WTC11 (cell line): ENCODE data around the gene U2AF2. TPM values are rescaled to one million over a fixed set of nuclear protein-coding genes. Genes with fewer than 3 reads are reported as not detected.

Source experiments
- ATAC-seq: fragments of 200-7000 bp; cut with Tn5 transposase; 2 replicates; pipeline ENCODE4 v1.10.0; 2021; ENCODE audit warnings: mild to moderate bottlenecking, moderate library complexity
- CTCF ChIA-PET: fragments of 300-600 bp; sonication (Branson Sonifier 250); formaldehyde crosslinking; loops from one replicate; lab custom pipeline; 2021; ENCODE audit warnings: antibody characterized with exemption; lab: Charles Lee
- POLR2A ChIA-PET: fragments of 350-600 bp; sonication (Branson Sonifier 250); formaldehyde crosslinking; loops from one replicate; lab custom pipeline; 2021; ENCODE audit warnings: antibody characterized with exemption; lab: Charles Lee
- DNase-seq: peaks from one replicate; pipeline ENCODE4 v3.0.0; 2021; ENCODE audit warnings: low spot score
- H3K27ac Mint-ChIP-seq: 2 replicates; pipeline ENCODE4 v1.8.0; 2021; ENCODE audit warnings: mixed read lengths
- H3K27me3 Mint-ChIP-seq: 2 replicates; pipeline ENCODE4 v1.8.0; 2021; ENCODE audit warnings: low read depth, mild to moderate bottlenecking, moderate library complexity, mixed read lengths
- H3K36me3 Mint-ChIP-seq: 2 replicates; pipeline ENCODE4 v1.8.0; 2021; ENCODE audit warnings: mixed read lengths
- H3K4me1 Mint-ChIP-seq: 2 replicates; pipeline ENCODE4 v1.8.0; 2022; ENCODE audit warnings: mixed read lengths
- H3K4me3 Mint-ChIP-seq: 2 replicates; pipeline ENCODE4 v1.8.0; 2021; ENCODE audit warnings: mild to moderate bottlenecking, moderate library complexity, mixed read lengths
- H3K9me3 Mint-ChIP-seq: 2 replicates; pipeline ENCODE4 v1.8.0; 2021; ENCODE audit warnings: mixed read lengths
- CREB1 ChIP-seq: sonication (generic); formaldehyde crosslinking; IDR thresholded peaks from 2 replicates; pipeline ENCODE4 v1.8.0; 2023; ENCODE audit warnings: mild to moderate bottlenecking, missing genetic modification reagents
- CTCF ChIP-seq: fragments of 200-600 bp; IDR thresholded peaks from 2 replicates; pipeline ENCODE4 v1.8.0; 2022; ENCODE audit warnings: antibody characterized with exemption
- E2F4 ChIP-seq: sonication (generic); formaldehyde crosslinking; IDR thresholded peaks from 2 replicates; pipeline ENCODE4 v1.8.1; 2022; ENCODE audit warnings: low read depth, mild to moderate bottlenecking, moderate library complexity, missing genetic modification reagents, borderline replicate concordance
- E2F5 ChIP-seq: sonication (generic); formaldehyde crosslinking; IDR thresholded peaks from 2 replicates; pipeline ENCODE4 v1.8.1; 2022; ENCODE audit warnings: mild to moderate bottlenecking, moderate library complexity, missing genetic modification reagents
- FOXK1 ChIP-seq: sonication (generic); formaldehyde crosslinking; IDR thresholded peaks from 2 replicates; pipeline ENCODE4 v1.8.0; 2022; ENCODE audit warnings: mild to moderate bottlenecking, moderate library complexity, missing genetic modification reagents
- IRF1 ChIP-seq: sonication (generic); formaldehyde crosslinking; IDR thresholded peaks from 2 replicates; pipeline ENCODE4 v1.8.0; 2023; ENCODE audit warnings: missing genetic modification reagents
- JAZF1 ChIP-seq: fragments of 250-450 bp; sonication (Bioruptor Pico); IDR thresholded peaks from 2 replicates; pipeline ENCODE4 v1.9.0; 2021; ENCODE audit warnings: moderate library complexity, mild to moderate bottlenecking, inconsistent platforms
- KAT7 ChIP-seq: sonication (generic); formaldehyde crosslinking; IDR thresholded peaks from 2 replicates; pipeline ENCODE4 v1.8.1; 2023; ENCODE audit warnings: missing genetic modification reagents, mild to moderate bottlenecking, borderline replicate concordance
- SMAD3 ChIP-seq: sonication (generic); formaldehyde crosslinking; IDR thresholded peaks from 2 replicates; pipeline ENCODE4 v1.8.0; 2022; ENCODE audit warnings: missing genetic modification reagents, mild to moderate bottlenecking, borderline replicate concordance
- STAT6 ChIP-seq: sonication (generic); formaldehyde crosslinking; conservative IDR thresholded peaks from 2 replicates; pipeline ENCODE4 v1.8.1; 2023; ENCODE audit warnings: mild to moderate bottlenecking, low read depth, missing genetic modification reagents, moderate library complexity
- TCF7 ChIP-seq: sonication (generic); formaldehyde crosslinking; IDR thresholded peaks from 2 replicates; pipeline ENCODE4 v1.8.0; 2022; ENCODE audit warnings: mild to moderate bottlenecking, low read depth, missing genetic modification reagents, moderate library complexity
- ZBTB43 ChIP-seq: sonication (generic); formaldehyde crosslinking; IDR thresholded peaks from 2 replicates; pipeline ENCODE4 v1.8.1; 2023; ENCODE audit warnings: mild to moderate bottlenecking, missing genetic modification reagents
- ZMAT4 ChIP-seq: fragments of 250-450 bp; sonication (Bioruptor Pico); IDR thresholded peaks from 2 replicates; pipeline ENCODE4 v1.9.0; 2021; ENCODE audit warnings: mild to moderate bottlenecking
- total RNA-seq: library from RNA; stranded (reverse); gene quantifications from 3 replicates; pipeline ENCODE4 v1.2.3, GENCODE V29; 2021

U2AF2 gene
- total RNA-seq, 1 experiment from 2014 or later: 302 TPM

- ATAC-seq: no peak
- CTCF ChIA-PET: no interaction called here
- POLR2A ChIA-PET: no interaction called here
Observed at GRCh38 chr19:55677572-55678028, 22.8 kb downstream of the U2AF2 start.

GRCh38 chr19:55678121-55678671 is 23.4 kb downstream of the U2AF2 start:
- no peaks in the 10 kb centered on the region for H3K9me3 Mint-ChIP-seq
- ATAC-seq (no peak), DNase-seq (no peak)
- POLR2A ChIA-PET: no interaction called here
- peaks cover 26% of the 10 kb centered on the region for H3K4me1 Mint-ChIP-seq
- CTCF ChIA-PET: no interaction called here
- H3K36me3 Mint-ChIP-seq: peaks cover 32% of the 10 kb centered on the region
- H3K27ac Mint-ChIP-seq: peak overlapping the region; percentile 58; the same call in 1 of the 2 replicates
- H3K4me3 Mint-ChIP-seq: no peak overlapping the region
- no peak for TF ChIP-seq E2F5 (CRISPR knock-in tag)
- TF ChIP-seq TCF7 (CRISPR knock-in tag): no peak
- no peak for TF ChIP-seq ZBTB43 (CRISPR knock-in tag)
- H3K27me3 Mint-ChIP-seq: no peaks in the 10 kb centered on the region

More at GRCh38 chr19:55677572-55678028, 22.8 kb downstream of the U2AF2 start:
- Mint-ChIP-seq H3K27ac (peak overlapping the region; percentile 58), H3K36me3 (peaks cover 33% of the 10 kb centered on the region), H3K9me3 (no peaks in the 10 kb centered on the region)
- DNase-seq: no peak
- TF ChIP-seq TCF7 (CRISPR knock-in tag): no peak
- TF ChIP-seq KAT7 (CRISPR knock-in tag): no peak
- TF ChIP-seq E2F4 (CRISPR knock-in tag): no peak
- no peak for TF ChIP-seq STAT6 (CRISPR knock-in tag)
- no peak for TF ChIP-seq ZMAT4 (CRISPR knock-in tag)
- no peak for TF ChIP-seq CREB1 (CRISPR knock-in tag)
- TF ChIP-seq SMAD3 (CRISPR knock-in tag): no peak
- no peak for TF ChIP-seq CTCF
- TF ChIP-seq IRF1 (CRISPR knock-in tag): no peak
- no peak for TF ChIP-seq JAZF1
- no peak for TF ChIP-seq FOXK1 (CRISPR knock-in tag)
- TF ChIP-seq, all 79 proteins: peak for 0
- H3K4me1 Mint-ChIP-seq: peaks cover 27% of the 10 kb centered on the region
- H3K27me3 Mint-ChIP-seq: no peaks in the 10 kb centered on the region
- no peak overlapping the region for H3K4me3 Mint-ChIP-seq
